ENCODE measurements around the gene FDX2.

- TF ChIP-seq TCF7L2 (IDR thresholded peaks at IDR 0.05; ENCODE audit: low read depth, low read length) (no peak), CTCF (IDR thresholded peaks at IDR 0.05) (no peak), POLR2AphosphoS5 (IDR thresholded peaks at IDR 0.05; ENCODE audit: low read depth, low read length) (no peak)
Observed at GRCh38 chr19:10356431-10356830, 40.6 kb upstream of the FDX2 start.

Data from Panc1 (cell line).